C4-2B (cell line): Measurements from ENCODE around the gene NADSYN1.

ENCODE experiments used
- ZFX ChIP-seq: fragments of 450-650 bp; IDR thresholded peaks from 2 replicates; pipeline ENCODE4 v1.6.1; 2017
- TF ChIP-seq, protein P1 (sequence below): fragments of 450-650 bp; conservative IDR thresholded peaks from 2 replicates; pipeline ENCODE4 v1.5.1; 2017; ENCODE audit warnings: mild to moderate bottlenecking

DNA sequence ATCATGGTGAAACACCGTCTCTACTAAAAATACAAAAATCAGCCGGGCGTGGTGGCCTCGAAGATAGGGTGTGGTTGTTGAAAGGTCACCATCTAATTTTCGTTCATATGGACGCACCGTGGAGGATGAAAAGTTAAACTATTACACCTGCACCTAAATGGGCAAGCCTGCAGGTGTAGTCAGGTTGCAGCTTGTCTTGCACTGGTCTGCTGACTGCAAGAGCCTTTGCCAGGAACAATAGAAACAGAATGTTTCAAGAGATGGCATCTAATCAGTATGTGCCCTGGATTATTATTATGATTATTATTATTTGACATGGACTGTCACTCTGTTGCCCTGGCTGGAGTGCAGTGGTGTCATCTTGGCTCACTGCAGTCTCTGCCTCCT, 908 bp downstream of the NADSYN1 start:
- TF ChIP-seq, protein P1, sequence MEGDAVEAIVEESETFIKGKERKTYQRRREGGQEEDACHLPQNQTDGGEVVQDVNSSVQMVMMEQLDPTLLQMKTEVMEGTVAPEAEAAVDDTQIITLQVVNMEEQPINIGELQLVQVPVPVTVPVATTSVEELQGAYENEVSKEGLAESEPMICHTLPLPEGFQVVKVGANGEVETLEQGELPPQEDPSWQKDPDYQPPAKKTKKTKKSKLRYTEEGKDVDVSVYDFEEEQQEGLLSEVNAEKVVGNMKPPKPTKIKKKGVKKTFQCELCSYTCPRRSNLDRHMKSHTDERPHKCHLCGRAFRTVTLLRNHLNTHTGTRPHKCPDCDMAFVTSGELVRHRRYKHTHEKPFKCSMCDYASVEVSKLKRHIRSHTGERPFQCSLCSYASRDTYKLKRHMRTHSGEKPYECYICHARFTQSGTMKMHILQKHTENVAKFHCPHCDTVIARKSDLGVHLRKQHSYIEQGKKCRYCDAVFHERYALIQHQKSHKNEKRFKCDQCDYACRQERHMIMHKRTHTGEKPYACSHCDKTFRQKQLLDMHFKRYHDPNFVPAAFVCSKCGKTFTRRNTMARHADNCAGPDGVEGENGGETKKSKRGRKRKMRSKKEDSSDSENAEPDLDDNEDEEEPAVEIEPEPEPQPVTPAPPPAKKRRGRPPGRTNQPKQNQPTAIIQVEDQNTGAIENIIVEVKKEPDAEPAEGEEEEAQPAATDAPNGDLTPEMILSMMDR, result no peak
- TF ChIP-seq ZFX, result no peak
